Neuronal stem cell (in vitro differentiated cells): ENCODE data around the gene B3GNT5.

ENCODE experiments used
- DNase-seq: peaks from one replicate; pipeline ENCODE4 v3.0.0-alpha.2; 2013; ENCODE audit warnings: low spot score
- H2AFZ ChIP-seq: one replicate; pipeline ENCODE4 v1.6.1; 2013; ENCODE audit warnings: mild to moderate bottlenecking, low read length, inconsistent platforms
- H2AK5ac ChIP-seq: 2 replicates; pipeline ENCODE4 v1.6.1; 2013; ENCODE audit warnings: low read depth, mild to moderate bottlenecking, inconsistent platforms, low read length, moderate library complexity, mixed read lengths
- H2BK120ac ChIP-seq: 2 replicates; pipeline ENCODE4 v1.6.1; 2013; ENCODE audit warnings: low read depth, mild to moderate bottlenecking, inconsistent platforms, low read length, moderate library complexity, mixed read lengths
- H2BK12ac ChIP-seq: one replicate; pipeline ENCODE4 v1.6.1; 2013; ENCODE audit warnings: low read length, inconsistent platforms
- H2BK15ac ChIP-seq: 2 replicates; pipeline ENCODE4 v1.6.1; 2013; ENCODE audit warnings: mild to moderate bottlenecking, low read length, inconsistent platforms, mixed read lengths
- H2BK5ac ChIP-seq: one replicate; pipeline ENCODE4 v1.6.1; 2013; ENCODE audit warnings: inconsistent platforms, mild to moderate bottlenecking, low read length, moderate library complexity
- H3K14ac ChIP-seq: one replicate; pipeline ENCODE4 v1.6.1; 2013; ENCODE audit warnings: low read length, inconsistent platforms
- H3K18ac ChIP-seq: 2 replicates; pipeline ENCODE4 v1.6.1; 2013; ENCODE audit warnings: low read length, inconsistent platforms
- H3K23ac ChIP-seq: 2 replicates; pipeline ENCODE4 v1.6.1; 2013; ENCODE audit warnings: low read depth, mild to moderate bottlenecking, mixed read lengths, low read length, inconsistent platforms; ENCODE audit not compliant: poor library complexity
- H3K27ac ChIP-seq: replicated peaks from 3 replicates; pipeline ENCODE4 v1.5.1; 2013; ENCODE audit warnings: low read length, inconsistent platforms
- H3K27me3 ChIP-seq, 3 experiments: 2 replicates each; pipeline ENCODE4 v1.6.1; 2013; ENCODE audit warnings: low read length in 3 of 3, mild to moderate bottlenecking in 2 of 3, inconsistent platforms in 1 of 3, low read depth in 1 of 3, mixed read lengths in 1 of 3, moderate library complexity in 1 of 3; ENCODE audit not compliant: control insufficient read depth in 3 of 3, insufficient read depth in 3 of 3
- H3K36me3 ChIP-seq, 2 donors: replicated peaks in 1 of 2; 2 replicates each; pipeline ENCODE4 v1.6.1; 2013; ENCODE audit warnings: low read length in 2 of 2; ENCODE audit not compliant: control insufficient read depth in 2 of 2, insufficient read depth in 2 of 2
- H3K4ac ChIP-seq: 2 replicates; pipeline ENCODE4 v1.6.1; 2013; ENCODE audit warnings: inconsistent platforms, mild to moderate bottlenecking, low read length, moderate library complexity
- H3K4me1 ChIP-seq, 2 donors: 1 replicate in 1 of 2; 2 replicates in 1 of 2; pipeline ENCODE4 v1.6.1; 2013; ENCODE audit warnings: low read length in 2 of 2, low read depth in 1 of 2; ENCODE audit not compliant: control insufficient read depth in 2 of 2, insufficient read depth in 1 of 2
- H3K4me2 ChIP-seq: one replicate; pipeline ENCODE4 v1.6.1; 2013; ENCODE audit warnings: mild to moderate bottlenecking, low read length, inconsistent platforms; ENCODE audit not compliant: insufficient read depth, poor library complexity, severe bottlenecking
- H3K4me3 ChIP-seq, 2 donors: 2 replicates each; pipeline ENCODE4 v1.5.1; 2013; ENCODE audit warnings: low read length in 2 of 2, mild to moderate bottlenecking in 2 of 2, inconsistent platforms in 1 of 2, moderate library complexity in 1 of 2
- H3K79me1 ChIP-seq: one replicate; pipeline ENCODE4 v1.6.1; 2013; ENCODE audit warnings: low read depth, mild to moderate bottlenecking, inconsistent platforms, low read length, moderate library complexity
- H3K9ac ChIP-seq: one replicate; pipeline ENCODE4 v1.6.1; 2013; ENCODE audit warnings: mild to moderate bottlenecking, low read depth, low read length, inconsistent platforms; ENCODE audit not compliant: poor library complexity
- H3K9me3 ChIP-seq, 2 donors: replicated peaks in 1 of 2; 2 replicates each; pipeline versions ENCODE3 to v1.6.1; 2013; ENCODE audit warnings: low read length in 2 of 2, mild to moderate bottlenecking in 2 of 2, inconsistent platforms in 1 of 2, low read depth in 1 of 2, mixed read lengths in 1 of 2, moderate library complexity in 1 of 2; ENCODE audit not compliant: control insufficient read depth in 2 of 2, insufficient read depth in 1 of 2
- H4K8ac ChIP-seq: one replicate; pipeline ENCODE4 v1.6.1; 2013; ENCODE audit warnings: low read depth, mild to moderate bottlenecking, inconsistent platforms, low read length, moderate library complexity
- H4K91ac ChIP-seq: one replicate; pipeline ENCODE4 v1.6.1; 2013; ENCODE audit warnings: low read length, low read depth, mild to moderate bottlenecking, inconsistent platforms; ENCODE audit not compliant: poor library complexity
- WGBS, 2 donors: extraction: QIAGEN DNeasy Blood & Tissue Kit; methylation state at CpG; one replicate each; pipeline ENCODE4 v1.1.7; 2013; ENCODE audit warnings: missing lambda C conversion rate in 2 of 2, mixed read lengths in 1 of 2; ENCODE audit not compliant: insufficient read length in 2 of 2, insufficient replicate concordance in 1 of 2; ENCODE audit errors: extremely low coverage in 2 of 2; 5-methylcytosine and 5-hydroxymethylcytosine counted together

B3GNT5 gene

GRCh38 chr3:183217548-183218332 is 35.3 kb upstream of the B3GNT5 start:
- Histone ChIP-seq H3K79me1 (no peaks in the 10 kb centered on the region), H2BK15ac (no peak overlapping the region), H3K4me1 (no peaks in the 10 kb centered on the region), H3K27ac (no peak overlapping the region), H3K23ac (no peak overlapping the region), H2AK5ac (no peak overlapping the region), H2AFZ (no peak overlapping the region), H2BK12ac (no peak overlapping the region), H4K8ac (no peak overlapping the region), H2BK120ac (no peak overlapping the region), H2BK5ac (no peak overlapping the region), H3K14ac (no peak overlapping the region), H3K9me3 (no peaks in the 10 kb centered on the region), H3K9ac (no peak overlapping the region), H3K4me2 (no peak overlapping the region), H3K4me3 (no peak overlapping the region), H3K4ac (no peak overlapping the region), H3K36me3 (no peaks in the 10 kb centered on the region), H4K91ac (no peak overlapping the region), H3K27me3 (no peaks in the 10 kb centered on the region), H3K18ac (no peak overlapping the region)
- WGBS, 2 donors: no CpG with 5 or more reads among the region's 9 CpGs
- DNase-seq: no peak

DNA sequence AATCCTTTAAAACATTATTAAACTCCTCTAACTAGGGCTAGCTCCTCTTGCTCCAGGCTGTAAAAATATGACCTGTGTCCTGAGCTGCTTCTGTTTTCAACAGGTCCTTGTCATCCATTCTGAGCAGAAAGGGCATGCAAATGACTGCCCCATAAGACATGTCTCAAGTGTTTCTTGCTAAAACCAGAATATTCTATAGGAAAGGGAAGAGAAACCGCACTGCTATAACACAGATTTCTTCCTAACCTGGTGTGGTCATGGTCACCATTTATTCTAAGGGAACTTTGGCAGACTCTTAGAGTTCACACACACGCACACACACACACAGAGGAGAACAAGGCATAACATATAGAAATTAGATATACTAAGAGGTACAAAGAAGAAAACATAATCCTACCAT is 34.2 kb upstream of the B3GNT5 start:
- H2AFZ ChIP-seq: no peak overlapping the region
- WGBS, 2 donors: no CpG with 5 or more reads among the region's 2 CpGs
- no peaks in the 10 kb centered on the region for H3K27me3 ChIP-seq
- no peak overlapping the region for H3K4me2 ChIP-seq
- no peak overlapping the region for H2BK12ac ChIP-seq
- H3K9ac ChIP-seq: no peak overlapping the region
- no peaks in the 10 kb centered on the region for H3K36me3 ChIP-seq
- no peaks in the 10 kb centered on the region for H3K9me3 ChIP-seq
- H3K23ac ChIP-seq: no peak overlapping the region
- H2BK15ac ChIP-seq: no peak overlapping the region
- no peak overlapping the region for H2BK5ac ChIP-seq
- H4K91ac ChIP-seq: no peak overlapping the region
- no peak overlapping the region for H3K27ac ChIP-seq
- H4K8ac ChIP-seq: no peak overlapping the region
- no peak overlapping the region for H3K4me3 ChIP-seq
- no peak overlapping the region for H3K4ac ChIP-seq
- no peaks in the 10 kb centered on the region for H3K79me1 ChIP-seq
- no peak for DNase-seq
- H3K18ac ChIP-seq: no peak overlapping the region
- H3K14ac ChIP-seq: no peak overlapping the region
- H2AK5ac ChIP-seq: no peak overlapping the region
- H3K4me1 ChIP-seq: no peaks in the 10 kb centered on the region
- no peak overlapping the region for H2BK120ac ChIP-seq

DNA sequence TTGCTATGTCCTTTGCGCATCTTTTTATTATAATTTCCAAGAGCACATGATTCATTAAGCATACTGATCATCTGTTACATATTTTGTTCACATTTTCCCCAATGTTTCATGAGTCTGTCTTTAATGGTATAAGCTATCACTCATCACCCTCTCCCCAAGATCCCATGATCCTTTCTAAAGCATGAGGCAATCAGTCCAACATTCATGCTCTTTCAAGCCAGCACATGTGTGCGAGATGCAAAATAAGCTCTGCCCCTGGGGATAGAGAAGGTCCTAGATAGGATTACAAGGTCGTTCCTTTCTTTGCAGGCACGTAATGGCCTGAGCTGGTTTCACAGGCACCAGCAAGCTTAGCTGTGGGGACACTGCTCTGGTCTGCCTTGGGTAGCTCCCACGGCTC is 32.2 kb upstream of the B3GNT5 start:
- H3K4me3 ChIP-seq: no peak overlapping the region
- H4K91ac ChIP-seq: no peak overlapping the region
- no peaks in the 10 kb centered on the region for H3K79me1 ChIP-seq
- H3K4ac ChIP-seq: no peak overlapping the region
- H3K18ac ChIP-seq: no peak overlapping the region
- DNase-seq: no peak
- no peaks in the 10 kb centered on the region for H3K4me1 ChIP-seq
- H3K23ac ChIP-seq: no peak overlapping the region
- no peak overlapping the region for H4K8ac ChIP-seq
- H3K9me3 ChIP-seq: no peaks in the 10 kb centered on the region
- H2BK120ac ChIP-seq: no peak overlapping the region
- no peak overlapping the region for H3K14ac ChIP-seq
- H2BK12ac ChIP-seq: no peak overlapping the region
- no peak overlapping the region for H2AFZ ChIP-seq
- peaks cover 0 to 3% (median 0%) of the 10 kb centered on the region in 3 experiments for H3K27me3 ChIP-seq
- H2BK15ac ChIP-seq: no peak overlapping the region
- no peaks in the 10 kb centered on the region for H3K36me3 ChIP-seq
- no peak overlapping the region for H2BK5ac ChIP-seq
- no peak overlapping the region for H3K27ac ChIP-seq
- WGBS, 2 donors: no CpG with 5 or more reads among the region's 5 CpGs
- no peak overlapping the region for H3K9ac ChIP-seq
- no peak overlapping the region for H3K4me2 ChIP-seq
- H2AK5ac ChIP-seq: no peak overlapping the region

DNA sequence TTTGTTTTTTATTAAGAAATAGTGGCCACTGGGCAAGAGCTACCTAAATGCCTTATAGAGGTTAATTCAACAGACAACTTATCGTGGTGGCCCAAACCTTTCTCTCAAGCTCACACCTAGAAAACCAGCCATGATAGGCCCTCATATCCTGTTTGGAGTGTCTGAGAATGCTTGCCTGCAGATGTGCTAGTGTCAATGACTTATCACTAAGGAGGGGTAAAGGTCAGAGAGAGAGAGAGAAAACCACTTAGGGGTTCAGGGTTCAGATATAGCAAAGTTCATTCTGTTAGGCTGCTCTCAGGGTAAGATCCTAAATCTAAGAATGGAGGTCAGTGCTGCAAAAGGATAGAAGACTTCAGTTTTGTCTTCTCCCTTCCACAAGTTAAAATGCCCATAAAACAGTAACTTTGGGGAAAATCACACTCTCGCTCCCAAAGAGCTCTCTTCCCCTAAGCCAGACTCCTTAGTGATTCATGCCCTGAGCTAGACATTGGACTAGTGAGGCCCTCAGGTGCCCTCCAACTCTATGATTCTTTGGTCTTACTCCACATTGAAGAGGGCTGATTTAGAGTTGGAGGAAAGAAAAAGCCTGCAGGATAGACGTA is 30.3 kb upstream of the B3GNT5 start:
- no peak for DNase-seq
- Histone ChIP-seq H2BK15ac (no peak overlapping the region), H3K4me2 (no peak overlapping the region), H3K4me3 (no peak overlapping the region), H2BK12ac (no peak overlapping the region), H3K18ac (no peak overlapping the region), H2AK5ac (no peak overlapping the region), H2BK5ac (no peak overlapping the region), H3K4me1 (no peaks in the 10 kb centered on the region), H3K4ac (no peak overlapping the region), H4K91ac (no peak overlapping the region), H3K27me3 (peaks cover 0 to 7% (median 0%) of the 10 kb centered on the region in 3 experiments), H3K36me3 (no peaks in the 10 kb centered on the region), H3K27ac (no peak overlapping the region), H3K79me1 (no peaks in the 10 kb centered on the region), H2BK120ac (no peak overlapping the region), H2AFZ (no peak overlapping the region), H3K9me3 (no peaks in the 10 kb centered on the region), H3K9ac (no peak overlapping the region), H4K8ac (no peak overlapping the region), H3K23ac (no peak overlapping the region), H3K14ac (no peak overlapping the region)
- WGBS, 2 donors: no CpG with 5 or more reads among the region's 3 CpGs
